Stomach smooth muscle (tissue), 2 donors: ENCODE measurements around the gene RALGPS1.

Experiments used
- H3K27ac ChIP-seq: one replicate; pipeline ENCODE4 v1.7.0; 2013; ENCODE audit warnings: mild to moderate bottlenecking, low read length, inconsistent platforms
- H3K27me3 ChIP-seq, 2 donors: one replicate each; pipeline ENCODE4 v1.7.0; 2013; ENCODE audit warnings: low read length in 2 of 2; ENCODE audit not compliant: insufficient read depth in 2 of 2, control insufficient read depth in 1 of 2
- H3K36me3 ChIP-seq, 2 donors: one replicate each; pipeline ENCODE4 v1.7.0; 2013; ENCODE audit warnings: low read length in 2 of 2; ENCODE audit not compliant: control insufficient read depth in 2 of 2, insufficient read depth in 2 of 2
- H3K4me1 ChIP-seq: one replicate; pipeline ENCODE4 v1.7.0; 2013; ENCODE audit warnings: low read length; ENCODE audit not compliant: control insufficient read depth, insufficient read depth
- H3K4me3 ChIP-seq, 2 donors: one replicate each; pipeline ENCODE4 v1.7.0; 2013; ENCODE audit warnings: low read length in 2 of 2
- H3K9ac ChIP-seq, 2 donors: one replicate each; pipeline ENCODE4 v1.7.0; 2013; ENCODE audit warnings: low read length in 2 of 2, mild to moderate bottlenecking in 1 of 2
- H3K9me3 ChIP-seq, 2 donors: one replicate each; pipeline ENCODE4 v1.7.0; 2013; ENCODE audit warnings: low read length in 2 of 2; ENCODE audit not compliant: control insufficient read depth in 2 of 2
- donor health status: healthy.
- donor health status: Pancreatic carcinoma.

The RALGPS1 gene

GRCh38 chr9:127113191-127113972 is 198.8 kb downstream of the RALGPS1 start:
- Histone ChIP-seq H3K27ac (peak overlapping the region; percentile 85), H3K9me3 (no peaks in the 10 kb centered on the region), H3K4me1 (peaks cover 89% of the 10 kb centered on the region), H3K27me3 (no peaks in the 10 kb centered on the region), H3K4me3 (no peak overlapping the region), H3K9ac (no peak overlapping the region), H3K36me3 (peaks cover 0 to 11% of the 10 kb centered on the region in 2 donors)

GRCh38 chr9:127114606-127115005 is 200.0 kb downstream of the RALGPS1 start:
- Histone ChIP-seq H3K9me3 (no peaks in the 10 kb centered on the region), H3K9ac (peak overlapping the region in 1 of 2 donors; percentile 36), H3K4me3 (peak overlapping the region in 1 of 2 donors; percentile 8), H3K36me3 (peaks cover 6 to 14% of the 10 kb centered on the region in 2 donors), H3K27me3 (no peaks in the 10 kb centered on the region), H3K27ac (peak overlapping the region; percentile 85), H3K4me1 (peaks cover 89% of the 10 kb centered on the region)

- Histone ChIP-seq H3K9me3 (no peaks in the 10 kb centered on the region), H3K36me3 (peaks cover 6 to 14% of the 10 kb centered on the region in 2 donors), H3K27me3 (no peaks in the 10 kb centered on the region), H3K27ac (peak overlapping the region; percentile 41), H3K4me3 (peak overlapping the region in 1 of 2 donors; percentile 22), H3K9ac (no peak overlapping the region), H3K4me1 (peaks cover 89% of the 10 kb centered on the region)
Measured at GRCh38 chr9:127116088-127116726, 201.6 kb downstream of the RALGPS1 start.

- H3K9me3 ChIP-seq, result no peaks in the 10 kb centered on the region
- no peak overlapping the region for H3K9ac ChIP-seq
- H3K27me3 ChIP-seq, result no peaks in the 10 kb centered on the region
- H3K4me1 ChIP-seq, result peaks cover 88% of the 10 kb centered on the region
- H3K4me3 ChIP-seq, result peak overlapping the region in 1 of 2 donors; percentile 22
- peaks cover 6 to 14% of the 10 kb centered on the region in 2 donors for H3K36me3 ChIP-seq
- H3K27ac ChIP-seq, result no peak overlapping the region
Measured at GRCh38 chr9:127116957-127117356, 202.4 kb downstream of the RALGPS1 start.

GRCh38 chr9:127117801-127118200 is 203.2 kb downstream of the RALGPS1 start:
- Histone ChIP-seq H3K4me1 (peaks cover 88% of the 10 kb centered on the region), H3K9ac (no peak overlapping the region), H3K9me3 (no peaks in the 10 kb centered on the region), H3K27me3 (no peaks in the 10 kb centered on the region), H3K36me3 (peaks cover 6 to 14% of the 10 kb centered on the region in 2 donors), H3K4me3 (no peak overlapping the region), H3K27ac (no peak overlapping the region)

- H3K9ac ChIP-seq, result no peak overlapping the region
- H3K4me1 ChIP-seq, result peaks cover 88% of the 10 kb centered on the region
- peak overlapping the region; percentile 44 to 50 for H3K4me3 ChIP-seq
- peak overlapping the region; percentile 41 for H3K27ac ChIP-seq
- H3K36me3 ChIP-seq, result peaks cover 6 to 14% of the 10 kb centered on the region in 2 donors
- no peaks in the 10 kb centered on the region for H3K27me3 ChIP-seq
- H3K9me3 ChIP-seq, result no peaks in the 10 kb centered on the region
Measured at GRCh38 chr9:127118597-127119319, 204.2 kb downstream of the RALGPS1 start.

GRCh38 chr9:127119320-127119709 is 204.7 kb downstream of the RALGPS1 start:
- Histone ChIP-seq H3K4me1 (peaks cover 86% of the 10 kb centered on the region), H3K27me3 (no peaks in the 10 kb centered on the region), H3K4me3 (peak overlapping the region; percentile 44 to 50), H3K27ac (peak overlapping the region; percentile 41), H3K9me3 (no peaks in the 10 kb centered on the region), H3K9ac (no peak overlapping the region), H3K36me3 (peaks cover 6 to 14% of the 10 kb centered on the region in 2 donors)

- Histone ChIP-seq H3K9ac (peak overlapping the region; percentile 92 to 93), H3K4me3 (peak overlapping the region; percentile 76 to 93), H3K27ac (peak overlapping the region; percentile 97), H3K27me3 (no peaks in the 10 kb centered on the region), H3K36me3 (peaks cover 6 to 8% of the 10 kb centered on the region in 2 donors), H3K4me1 (peaks cover 73% of the 10 kb centered on the region), H3K9me3 (no peaks in the 10 kb centered on the region)
Measured at GRCh38 chr9:127121628-127122175, 207.1 kb downstream of the RALGPS1 start.

- Histone ChIP-seq H3K4me3 (peak within 1 kb of the TSS; percentile 76 to 93), H3K27ac (peak within 1 kb of the TSS; percentile 97), H3K9ac (peak within 1 kb of the TSS; percentile 92 to 93), H3K4me1 (peaks cover 66% of the 10 kb centered on the region), H3K9me3 (no peaks in the 10 kb centered on the region), H3K27me3 (no peaks in the 10 kb centered on the region), H3K36me3 (peaks cover 6% of the 10 kb centered on the region in 2 donors)
Measured at GRCh38 chr9:127122176-127123063, 207.8 kb downstream of the RALGPS1 start, which contains the start of gene ANGPTL2. ANGPTL2 (minus strand) TSS chr9:127122635; CDS start chr9:127108731, 13,904 bp downstream.
